Measurements from ENCODE around the gene LIN7A.

DNA sequence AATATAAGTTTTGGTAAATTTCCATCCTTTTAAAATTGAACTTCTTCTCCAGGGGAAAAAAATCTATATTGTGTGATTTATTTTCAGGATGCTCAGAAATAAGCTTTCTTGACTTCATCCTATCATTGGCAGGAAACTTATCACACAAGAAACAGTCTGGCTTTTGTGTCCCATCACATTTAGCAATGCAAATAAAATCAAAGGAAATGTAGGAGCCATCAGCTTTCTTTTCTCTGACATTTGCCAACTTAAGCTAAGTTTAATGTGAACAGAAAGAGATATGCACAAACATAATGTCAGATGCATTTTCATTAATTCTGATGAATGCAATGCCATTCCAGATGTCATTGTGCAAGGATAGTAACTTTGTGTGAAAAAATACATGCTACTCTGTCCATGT is 56.6 kb downstream of the LIN7A start:
- TF ChIP-seq, protein P1, sequence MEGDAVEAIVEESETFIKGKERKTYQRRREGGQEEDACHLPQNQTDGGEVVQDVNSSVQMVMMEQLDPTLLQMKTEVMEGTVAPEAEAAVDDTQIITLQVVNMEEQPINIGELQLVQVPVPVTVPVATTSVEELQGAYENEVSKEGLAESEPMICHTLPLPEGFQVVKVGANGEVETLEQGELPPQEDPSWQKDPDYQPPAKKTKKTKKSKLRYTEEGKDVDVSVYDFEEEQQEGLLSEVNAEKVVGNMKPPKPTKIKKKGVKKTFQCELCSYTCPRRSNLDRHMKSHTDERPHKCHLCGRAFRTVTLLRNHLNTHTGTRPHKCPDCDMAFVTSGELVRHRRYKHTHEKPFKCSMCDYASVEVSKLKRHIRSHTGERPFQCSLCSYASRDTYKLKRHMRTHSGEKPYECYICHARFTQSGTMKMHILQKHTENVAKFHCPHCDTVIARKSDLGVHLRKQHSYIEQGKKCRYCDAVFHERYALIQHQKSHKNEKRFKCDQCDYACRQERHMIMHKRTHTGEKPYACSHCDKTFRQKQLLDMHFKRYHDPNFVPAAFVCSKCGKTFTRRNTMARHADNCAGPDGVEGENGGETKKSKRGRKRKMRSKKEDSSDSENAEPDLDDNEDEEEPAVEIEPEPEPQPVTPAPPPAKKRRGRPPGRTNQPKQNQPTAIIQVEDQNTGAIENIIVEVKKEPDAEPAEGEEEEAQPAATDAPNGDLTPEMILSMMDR (IDR thresholded peaks at IDR 0.05) = no peak
- no peak for TF ChIP-seq POLR2AphosphoS5 (IDR thresholded peaks at IDR 0.05)

Data from esophagus muscularis mucosa (tissue), 3 donors.